ENCODE results near the gene ZBTB12. TPM values are rescaled to one million over a fixed set of nuclear protein-coding genes. Genes with fewer than 3 reads are reported as not detected.

The ZBTB12 gene
- total and polyA plus RNA-seq, 2 of the 13 experiments (the other 11 are each of a cell fraction or from before 2014, with no cell fraction given), result 4.8 to 6.0 TPM

DNA sequence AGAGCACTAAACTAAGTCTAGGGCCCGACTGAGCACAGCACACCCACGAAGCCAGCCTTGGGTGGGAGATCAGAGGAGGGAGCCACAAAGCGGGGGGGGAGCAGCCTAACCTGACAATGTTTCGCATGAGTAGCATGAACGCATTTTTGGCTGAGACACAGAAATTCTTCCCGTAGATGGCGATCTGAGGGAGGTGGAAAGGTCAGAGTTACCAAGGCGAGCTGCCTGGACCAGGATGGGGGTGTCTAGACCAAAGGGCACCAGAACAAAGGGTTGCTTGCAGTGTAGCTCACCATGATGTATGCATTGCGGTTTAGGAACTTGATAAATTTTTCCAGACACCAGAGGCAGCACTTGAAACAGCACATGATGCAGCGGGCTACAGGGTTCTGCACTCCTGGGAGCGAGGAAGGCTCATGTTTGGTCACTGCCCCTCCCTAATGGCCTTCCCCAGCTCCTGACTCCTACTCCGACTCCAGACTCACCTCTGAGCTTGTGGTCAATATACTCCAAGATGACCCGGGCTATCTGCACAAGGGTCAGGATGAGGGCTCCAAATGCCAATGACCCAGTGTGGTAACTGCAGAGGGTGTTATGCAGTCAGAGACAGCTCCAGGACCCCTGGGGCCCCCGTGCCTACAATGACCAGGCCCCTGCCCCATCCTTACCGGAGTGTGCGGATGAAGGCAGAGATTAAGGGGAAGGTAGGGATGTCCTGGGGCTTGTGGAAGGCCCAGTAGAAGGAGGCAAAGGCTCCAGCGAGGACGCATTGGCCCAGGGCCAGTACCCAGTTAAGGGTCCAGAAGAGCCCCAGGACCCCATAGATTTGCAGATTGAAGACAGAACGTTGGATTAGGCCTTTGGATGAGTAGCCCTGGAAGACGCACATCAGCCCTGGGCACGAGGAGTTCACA, 36.4 kb downstream of the ZBTB12 start (continued):
- TF ChIP-seq, protein P1, sequence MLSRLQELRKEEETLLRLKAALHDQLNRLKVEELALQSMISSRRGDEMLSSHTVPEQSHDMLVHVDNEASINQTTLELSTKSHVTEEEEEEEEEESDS (CRISPR knock-in tag; IDR thresholded peaks at IDR 0.05; ENCODE audit: borderline replicate concordance), result peak; percentile 29; the same call in 1 of the 2 replicates
- TF ChIP-seq, protein P2, sequence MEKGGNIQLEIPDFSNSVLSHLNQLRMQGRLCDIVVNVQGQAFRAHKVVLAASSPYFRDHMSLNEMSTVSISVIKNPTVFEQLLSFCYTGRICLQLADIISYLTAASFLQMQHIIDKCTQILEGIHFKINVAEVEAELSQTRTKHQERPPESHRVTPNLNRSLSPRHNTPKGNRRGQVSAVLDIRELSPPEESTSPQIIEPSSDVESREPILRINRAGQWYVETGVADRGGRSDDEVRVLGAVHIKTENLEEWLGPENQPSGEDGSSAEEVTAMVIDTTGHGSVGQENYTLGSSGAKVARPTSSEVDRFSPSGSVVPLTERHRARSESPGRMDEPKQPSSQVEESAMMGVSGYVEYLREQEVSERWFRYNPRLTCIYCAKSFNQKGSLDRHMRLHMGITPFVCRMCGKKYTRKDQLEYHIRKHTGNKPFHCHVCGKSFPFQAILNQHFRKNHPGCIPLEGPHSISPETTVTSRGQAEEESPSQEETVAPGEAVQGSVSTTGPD (CRISPR knock-in tag; IDR thresholded peaks at IDR 0.05), result peak; percentile 96
- TF ChIP-seq TBP (CRISPR knock-in tag; IDR thresholded peaks at IDR 0.05) (no peak), KLF12 (CRISPR knock-in tag; IDR thresholded peaks at IDR 0.05; ENCODE audit: borderline replicate concordance) (peak; percentile 91; the same call in 1 of the 2 replicates), ZNF547 (CRISPR knock-in tag; IDR thresholded peaks at IDR 0.05) (peak; percentile 64), ZNF569 (CRISPR knock-in tag; IDR thresholded peaks at IDR 0.05; ENCODE audit: borderline replicate concordance) (no peak), SMAD3 (CRISPR knock-in tag; IDR thresholded peaks at IDR 0.05) (no peak), CENPX (CRISPR knock-in tag; IDR thresholded peaks at IDR 0.05) (no peak), KDM1A (CRISPR knock-in tag; IDR thresholded peaks at IDR 0.05) (peak; percentile 72; the same call in 1 of the 2 replicates), ETV5 (CRISPR knock-in tag; IDR thresholded peaks at IDR 0.05; ENCODE audit: borderline replicate concordance) (peak; percentile 47), ZNF225 (CRISPR knock-in tag; IDR thresholded peaks at IDR 0.05) (no peak), KDM5B (CRISPR knock-in tag; IDR thresholded peaks at IDR 0.05; ENCODE audit: borderline replicate concordance) (no peak), NBN (conservative IDR thresholded peaks at IDR 0.05) (no peak), CHCHD3 (CRISPR knock-in tag; IDR thresholded peaks at IDR 0.05) (no peak), ZNF605 (CRISPR knock-in tag; IDR thresholded peaks at IDR 0.05) (no peak), RFXANK (CRISPR knock-in tag; IDR thresholded peaks at IDR 0.05) (no peak)
- TF ChIP-seq, protein P3, sequence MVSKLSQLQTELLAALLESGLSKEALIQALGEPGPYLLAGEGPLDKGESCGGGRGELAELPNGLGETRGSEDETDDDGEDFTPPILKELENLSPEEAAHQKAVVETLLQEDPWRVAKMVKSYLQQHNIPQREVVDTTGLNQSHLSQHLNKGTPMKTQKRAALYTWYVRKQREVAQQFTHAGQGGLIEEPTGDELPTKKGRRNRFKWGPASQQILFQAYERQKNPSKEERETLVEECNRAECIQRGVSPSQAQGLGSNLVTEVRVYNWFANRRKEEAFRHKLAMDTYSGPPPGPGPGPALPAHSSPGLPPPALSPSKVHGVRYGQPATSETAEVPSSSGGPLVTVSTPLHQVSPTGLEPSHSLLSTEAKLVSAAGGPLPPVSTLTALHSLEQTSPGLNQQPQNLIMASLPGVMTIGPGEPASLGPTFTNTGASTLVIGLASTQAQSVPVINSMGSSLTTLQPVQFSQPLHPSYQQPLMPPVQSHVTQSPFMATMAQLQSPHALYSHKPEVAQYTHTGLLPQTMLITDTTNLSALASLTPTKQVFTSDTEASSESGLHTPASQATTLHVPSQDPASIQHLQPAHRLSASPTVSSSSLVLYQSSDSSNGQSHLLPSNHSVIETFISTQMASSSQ (IDR thresholded peaks at IDR 0.05; ENCODE audit: low read depth), result peak; percentile 61; the same call in 1 of the 2 replicates
- TF ChIP-seq, protein P3 (CRISPR knock-in tag; IDR thresholded peaks at IDR 0.05; ENCODE audit: borderline replicate concordance), result peak; percentile 88
- TF ChIP-seq, protein P4, sequence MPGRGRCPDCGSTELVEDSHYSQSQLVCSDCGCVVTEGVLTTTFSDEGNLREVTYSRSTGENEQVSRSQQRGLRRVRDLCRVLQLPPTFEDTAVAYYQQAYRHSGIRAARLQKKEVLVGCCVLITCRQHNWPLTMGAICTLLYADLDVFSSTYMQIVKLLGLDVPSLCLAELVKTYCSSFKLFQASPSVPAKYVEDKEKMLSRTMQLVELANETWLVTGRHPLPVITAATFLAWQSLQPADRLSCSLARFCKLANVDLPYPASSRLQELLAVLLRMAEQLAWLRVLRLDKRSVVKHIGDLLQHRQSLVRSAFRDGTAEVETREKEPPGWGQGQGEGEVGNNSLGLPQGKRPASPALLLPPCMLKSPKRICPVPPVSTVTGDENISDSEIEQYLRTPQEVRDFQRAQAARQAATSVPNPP (CRISPR knock-in tag; IDR thresholded peaks at IDR 0.05), result 0 out of 2 replicates have a peak, but pooled peaks have one; percentile 41
- TF ChIP-seq, protein P5, sequence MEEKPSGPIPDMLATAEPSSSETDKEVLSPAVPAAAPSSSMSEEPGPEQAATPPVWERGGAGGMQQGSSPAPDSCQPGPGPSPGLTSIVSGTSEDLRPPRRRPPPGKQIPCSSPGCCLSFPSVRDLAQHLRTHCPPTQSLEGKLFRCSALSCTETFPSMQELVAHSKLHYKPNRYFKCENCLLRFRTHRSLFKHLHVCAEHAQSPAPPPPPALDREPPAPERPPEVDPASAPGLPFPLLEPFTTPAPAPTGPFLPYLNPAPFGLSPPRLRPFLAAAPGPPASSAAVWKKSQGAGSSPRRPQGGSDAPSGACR (CRISPR knock-in tag; IDR thresholded peaks at IDR 0.05), result no peak
- TF ChIP-seq, protein P6, sequence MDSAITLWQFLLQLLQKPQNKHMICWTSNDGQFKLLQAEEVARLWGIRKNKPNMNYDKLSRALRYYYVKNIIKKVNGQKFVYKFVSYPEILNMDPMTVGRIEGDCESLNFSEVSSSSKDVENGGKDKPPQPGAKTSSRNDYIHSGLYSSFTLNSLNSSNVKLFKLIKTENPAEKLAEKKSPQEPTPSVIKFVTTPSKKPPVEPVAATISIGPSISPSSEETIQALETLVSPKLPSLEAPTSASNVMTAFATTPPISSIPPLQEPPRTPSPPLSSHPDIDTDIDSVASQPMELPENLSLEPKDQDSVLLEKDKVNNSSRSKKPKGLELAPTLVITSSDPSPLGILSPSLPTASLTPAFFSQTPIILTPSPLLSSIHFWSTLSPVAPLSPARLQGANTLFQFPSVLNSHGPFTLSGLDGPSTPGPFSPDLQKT (CRISPR knock-in tag; IDR thresholded peaks at IDR 0.05; ENCODE audit: borderline replicate concordance), result no peak

Measured in HepG2 (cell line).